Activated CD8-positive, alpha-beta memory T cell treated with anti-CD3 and anti-CD28 coated beads for 4 hours (primary cell): ENCODE results near the gene PYGM.
A peak's percentile ranks its signal among the peaks of the same experiment; 100 is the strongest.

Experiments
- DNase-seq, 2 donors: peaks; one replicate each; pipeline ENCODE4 v3.0.0-alpha.2; 2020; ENCODE audit warnings: low read depth in 2 of 2

PYGM gene

DNA sequence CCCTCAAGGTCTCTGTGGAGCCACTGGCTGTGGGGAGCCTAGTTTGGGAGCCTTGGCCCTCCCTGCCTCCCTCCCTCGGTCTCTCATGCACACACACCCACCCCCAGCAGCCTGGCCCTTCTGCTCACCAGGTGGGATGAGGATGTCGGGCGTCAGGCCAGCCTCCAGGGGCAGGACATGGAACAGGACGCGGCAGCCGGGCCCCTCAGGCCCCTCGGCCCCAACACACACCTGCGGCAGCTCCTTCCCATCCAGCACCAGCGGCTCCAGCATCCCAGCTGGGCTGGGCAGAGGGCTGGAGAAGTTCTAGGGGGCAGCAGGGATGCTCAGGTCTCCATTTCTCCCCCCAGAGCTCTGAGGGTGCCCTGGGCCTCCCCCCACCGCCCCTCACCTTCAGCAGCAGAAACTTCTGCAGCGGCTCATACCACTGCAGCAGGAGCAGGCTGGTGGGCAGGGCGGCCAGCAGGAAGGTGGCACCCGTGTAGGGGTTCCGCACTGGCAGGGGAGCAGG is 32.1 kb upstream of the PYGM start:
- no peak for DNase-seq

DNA sequence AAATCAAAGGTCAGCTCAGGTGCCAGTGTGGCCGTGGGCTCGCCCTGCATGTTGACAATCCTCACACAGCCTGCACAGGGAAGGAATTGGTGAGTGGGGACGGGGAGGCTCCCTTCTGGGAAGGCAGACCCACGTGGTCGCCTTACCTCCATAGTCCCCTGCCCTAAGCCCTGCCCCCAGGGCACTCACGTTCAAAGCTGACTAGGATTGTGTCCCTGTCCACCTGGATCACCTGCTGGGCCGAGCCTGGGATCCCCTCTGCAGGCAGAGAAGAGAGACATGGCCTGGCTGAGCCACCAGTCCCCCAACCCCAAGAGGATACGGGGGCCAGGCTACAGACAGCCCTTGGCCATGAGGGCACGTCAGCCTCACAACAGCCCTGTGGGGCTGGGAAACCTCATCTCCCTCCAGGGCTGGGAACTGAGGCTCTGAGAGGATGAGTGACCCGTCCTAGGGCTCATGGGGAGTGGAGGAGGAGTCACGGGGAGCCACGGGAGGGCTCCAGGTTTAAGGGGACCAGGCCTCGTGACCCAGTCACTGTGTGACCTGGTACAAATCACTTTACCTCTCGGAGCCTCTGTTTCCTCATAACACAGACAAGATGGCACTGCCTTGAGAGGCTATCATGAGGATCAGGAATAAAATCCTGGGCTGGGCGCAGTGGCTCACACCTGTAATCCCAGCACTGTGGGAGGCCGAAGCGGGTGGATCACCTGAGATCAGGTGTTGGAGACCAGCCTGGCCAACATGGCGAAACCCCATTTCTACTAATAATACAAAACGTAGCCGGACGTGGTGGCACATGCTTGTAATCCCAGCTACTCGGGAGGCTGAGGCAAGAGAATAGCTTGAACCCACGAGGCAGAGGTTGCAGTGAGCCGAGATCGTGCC is 30.7 kb upstream of the PYGM start:
- no peak for DNase-seq

DNA sequence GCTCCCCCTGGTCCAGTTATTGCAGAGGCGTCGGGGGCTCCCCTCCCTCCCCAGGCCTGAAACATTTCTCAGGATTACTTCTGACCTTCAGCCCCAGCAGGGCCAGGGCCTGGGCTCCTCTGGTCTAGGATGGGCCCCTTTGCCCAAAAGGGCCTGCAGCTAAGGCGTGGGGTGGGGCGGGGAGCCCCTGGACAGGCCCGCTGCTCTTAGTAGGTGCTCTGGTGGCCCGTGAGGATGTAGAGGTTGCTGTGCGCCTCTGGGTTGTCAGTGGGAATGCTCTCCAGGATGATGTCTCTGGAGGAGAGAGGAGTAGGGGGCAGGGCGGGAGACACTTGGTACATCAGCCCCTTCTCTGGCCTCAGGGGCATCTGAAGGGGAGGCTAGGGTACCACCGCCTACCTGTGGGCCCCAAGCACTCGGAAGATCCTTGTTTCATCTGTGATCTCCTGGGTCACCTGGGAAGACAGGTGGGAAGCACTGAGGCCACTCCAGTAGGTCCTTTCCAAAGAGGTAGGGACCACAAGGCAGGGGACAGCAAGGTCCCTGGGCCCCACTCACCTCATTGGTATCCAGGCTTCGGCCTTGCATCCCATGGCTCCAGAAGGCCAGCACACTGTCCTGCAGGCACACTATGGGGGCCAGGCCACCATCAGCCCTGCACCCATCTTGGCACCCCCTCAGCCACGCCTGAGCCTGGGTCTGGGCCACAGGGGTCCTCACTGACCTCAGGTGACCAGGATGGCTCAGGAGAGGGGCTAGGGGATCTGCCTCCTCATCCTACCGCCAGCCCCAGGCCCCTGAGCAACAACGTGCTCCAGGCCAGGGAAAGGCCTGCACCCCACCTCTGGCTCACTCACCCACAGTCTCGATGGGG is 29.8 kb upstream of the PYGM start:
- no peak for DNase-seq

DNA sequence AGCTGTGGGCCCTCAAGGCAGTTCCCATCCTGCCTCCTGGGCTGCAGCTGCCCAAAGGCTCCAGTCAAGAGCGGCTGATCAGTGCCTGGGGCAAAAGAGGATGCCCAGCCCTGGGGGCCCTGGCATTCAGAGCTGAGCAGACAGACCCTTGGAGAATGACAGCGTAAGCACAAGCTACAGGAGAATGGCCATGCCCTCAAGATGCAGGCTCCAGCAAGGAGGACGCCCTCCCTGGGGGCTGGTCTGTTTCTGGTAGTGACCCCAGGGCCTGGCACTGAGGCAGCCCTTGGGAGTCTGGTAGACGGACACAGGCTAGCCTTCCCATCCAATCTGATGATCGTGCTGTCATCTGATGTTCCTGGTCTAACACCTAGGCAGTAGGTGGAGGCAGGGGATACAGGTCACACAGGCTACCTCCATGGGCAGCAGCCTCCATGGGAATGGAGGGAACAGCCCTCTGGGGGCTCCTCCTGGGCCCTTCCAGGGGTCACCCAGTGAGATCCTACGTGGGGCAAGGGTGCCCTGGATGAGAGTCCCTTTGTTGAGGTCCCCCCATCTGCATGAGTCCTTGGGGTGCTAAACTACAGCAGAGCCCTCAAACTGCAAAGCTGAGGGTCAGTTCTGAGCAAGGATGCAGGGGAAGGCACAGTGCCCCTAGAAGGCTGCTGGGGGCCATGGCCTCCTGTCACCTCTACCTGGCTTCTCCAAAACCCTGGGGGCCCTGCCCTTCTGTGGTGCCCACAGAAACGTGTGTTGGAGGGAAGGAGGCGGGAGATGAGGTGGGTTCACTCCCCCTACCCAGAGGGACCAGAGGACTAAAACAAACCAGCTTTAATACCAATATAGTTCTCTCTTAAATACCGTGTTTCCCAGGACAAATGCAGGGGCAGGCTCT is 28.8 kb upstream of the PYGM start:
- no peak for DNase-seq

DNA sequence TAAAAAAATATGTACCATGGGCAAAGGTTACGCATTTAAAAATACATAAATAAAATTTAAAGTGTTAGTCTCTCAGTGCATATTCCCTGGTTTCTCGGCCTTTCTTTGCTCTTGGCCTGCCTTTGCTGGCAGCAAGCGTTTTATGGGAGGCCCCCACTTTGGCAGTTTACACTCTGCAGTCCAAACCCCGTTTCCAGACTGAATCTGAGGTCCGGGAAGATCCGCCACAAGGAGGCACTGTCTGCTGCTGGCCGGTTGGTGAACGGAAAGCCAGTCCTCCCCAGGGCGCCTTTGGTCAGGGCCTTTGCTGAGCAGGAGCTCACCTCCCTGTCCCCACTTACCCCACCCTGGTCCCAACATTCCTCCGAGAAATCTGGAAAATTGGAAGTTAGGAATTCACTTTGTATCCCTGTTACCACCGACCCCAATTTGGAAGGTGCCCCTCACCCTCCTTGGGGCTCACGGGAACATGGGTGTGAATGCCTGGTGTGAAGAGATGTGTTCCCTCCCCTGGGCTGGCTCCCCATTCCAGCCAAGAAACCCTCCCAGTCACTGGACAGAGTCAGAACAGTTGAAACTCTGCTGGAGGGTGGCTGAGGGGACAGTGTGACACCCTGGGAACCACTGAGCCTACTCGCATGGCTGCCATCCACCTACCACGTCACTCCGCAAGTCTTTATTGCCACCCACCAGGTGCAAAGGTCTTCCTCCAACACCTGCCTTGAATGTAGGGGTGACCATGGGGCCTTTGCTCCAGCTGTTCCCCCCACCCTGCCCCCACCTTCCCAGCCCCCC is 27.9 kb upstream of the PYGM start:
- no peak for DNase-seq

DNA sequence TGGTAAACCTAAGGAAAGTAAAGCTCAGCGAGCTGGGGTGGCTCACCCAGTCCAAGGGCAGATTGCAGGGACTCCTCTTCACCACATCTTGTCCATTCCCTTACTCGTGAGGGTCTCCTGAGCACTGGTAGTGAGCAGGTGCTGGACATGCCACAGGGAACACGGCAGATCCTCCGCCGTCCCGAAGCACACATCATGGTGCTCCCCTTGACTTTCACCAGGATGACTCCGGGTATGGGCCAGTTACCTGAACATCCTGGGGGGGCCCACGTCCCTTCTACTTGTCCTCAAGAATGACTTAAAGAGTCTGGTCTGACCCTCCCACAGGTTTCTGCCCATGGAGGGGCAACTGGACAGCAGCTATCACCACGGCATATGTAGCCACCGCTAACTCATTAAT is 26.5 kb upstream of the PYGM start:
- no peak for DNase-seq

DNA sequence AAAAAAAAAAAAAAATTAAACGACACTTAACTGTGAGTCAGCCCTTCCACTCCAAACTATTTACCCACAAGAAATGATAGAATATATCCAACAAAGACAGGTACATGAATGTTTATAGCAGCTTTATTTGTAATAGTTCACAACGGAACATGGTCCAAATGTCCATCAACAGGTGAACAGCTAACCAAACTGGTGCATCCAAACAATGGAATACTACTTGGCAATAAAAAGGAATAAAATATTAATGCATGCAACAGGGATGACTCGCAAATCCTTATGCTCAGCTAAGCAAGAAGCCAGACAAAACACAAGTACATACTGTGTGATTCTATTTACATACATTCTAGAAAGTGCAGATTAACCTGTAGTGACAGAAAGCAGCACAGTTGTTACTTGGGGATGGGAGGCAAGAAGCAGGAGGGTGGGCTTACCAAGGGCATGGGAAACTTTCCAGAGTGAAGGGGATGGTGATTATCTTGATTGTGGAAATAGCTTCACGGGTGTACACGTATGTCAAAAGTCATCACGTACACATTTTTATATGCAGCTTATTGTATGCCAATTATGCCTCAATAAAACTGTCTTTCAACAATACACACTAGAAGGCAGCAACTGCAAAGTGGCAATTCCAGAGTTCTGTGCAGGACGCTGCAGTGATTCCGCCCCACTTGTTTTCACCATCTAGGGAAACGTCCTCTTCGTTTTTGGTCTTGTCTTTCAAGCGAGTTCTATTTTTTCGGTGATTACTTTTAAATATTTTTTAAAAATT is 25.2 kb upstream of the PYGM start:
- no peak for DNase-seq

DNA sequence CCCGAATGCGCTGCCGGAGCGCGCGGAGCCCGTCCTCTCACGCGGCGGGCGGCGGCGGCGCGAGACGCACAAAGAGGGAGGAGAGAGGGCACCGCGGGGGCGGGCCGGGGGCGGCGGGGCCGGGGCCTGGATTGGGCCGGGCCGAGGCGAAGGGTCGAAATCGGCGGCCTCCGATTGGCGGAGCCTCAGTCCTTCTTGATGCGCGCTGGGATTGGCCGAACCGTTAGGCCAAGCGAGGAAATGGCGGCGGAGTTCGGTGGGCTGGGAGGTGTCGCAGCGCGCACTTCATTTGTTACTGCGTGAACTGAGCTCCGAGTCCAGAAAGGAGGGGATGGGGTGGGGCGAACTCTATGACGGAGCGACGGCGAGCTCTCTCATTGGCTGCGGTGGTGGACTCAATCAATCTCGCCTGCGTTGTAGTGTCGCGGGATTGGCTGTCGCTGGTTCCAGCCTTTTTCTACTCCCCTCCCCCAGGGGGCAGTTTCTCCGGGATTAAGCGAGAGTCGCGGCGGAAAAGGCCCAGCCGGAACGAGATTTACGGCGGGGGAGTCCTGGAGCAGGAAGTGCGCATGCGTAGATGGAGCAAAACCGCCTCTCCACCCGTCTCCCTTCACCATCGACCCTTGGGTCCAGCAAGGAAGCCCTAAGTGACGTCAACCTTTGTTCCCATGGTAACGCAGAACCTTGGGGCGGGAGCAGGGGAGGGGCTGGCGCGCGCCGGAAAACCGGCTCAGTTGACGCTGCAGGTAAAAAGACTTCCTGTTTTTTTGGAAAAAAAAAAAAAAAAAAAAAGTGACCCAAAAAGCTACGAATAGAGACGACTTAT is 18.9 kb upstream of the PYGM start, which contains the start of gene SF1:
Gene SF1, minus strand, starts transcription at position 70 of the 826 bp plus-strand sequence. CDS start 150 bp downstream, outside the sequence.
- peak; percentile 97 to 99 for DNase-seq

DNA sequence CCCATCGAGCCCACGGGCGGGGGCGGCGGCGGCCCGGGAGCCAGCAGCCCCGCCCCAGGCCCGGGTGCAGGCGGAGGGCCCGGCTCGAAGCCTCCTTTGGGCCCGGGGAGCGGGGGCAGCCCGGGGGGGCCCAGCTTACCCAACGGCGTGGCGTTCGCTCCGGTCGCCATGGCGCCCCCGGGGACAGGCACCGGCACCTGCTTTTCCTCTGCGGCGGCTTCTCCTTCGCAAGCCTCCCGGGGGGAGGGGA is 18.4 kb upstream of the PYGM start:
- DNase-seq = no peak

DNA sequence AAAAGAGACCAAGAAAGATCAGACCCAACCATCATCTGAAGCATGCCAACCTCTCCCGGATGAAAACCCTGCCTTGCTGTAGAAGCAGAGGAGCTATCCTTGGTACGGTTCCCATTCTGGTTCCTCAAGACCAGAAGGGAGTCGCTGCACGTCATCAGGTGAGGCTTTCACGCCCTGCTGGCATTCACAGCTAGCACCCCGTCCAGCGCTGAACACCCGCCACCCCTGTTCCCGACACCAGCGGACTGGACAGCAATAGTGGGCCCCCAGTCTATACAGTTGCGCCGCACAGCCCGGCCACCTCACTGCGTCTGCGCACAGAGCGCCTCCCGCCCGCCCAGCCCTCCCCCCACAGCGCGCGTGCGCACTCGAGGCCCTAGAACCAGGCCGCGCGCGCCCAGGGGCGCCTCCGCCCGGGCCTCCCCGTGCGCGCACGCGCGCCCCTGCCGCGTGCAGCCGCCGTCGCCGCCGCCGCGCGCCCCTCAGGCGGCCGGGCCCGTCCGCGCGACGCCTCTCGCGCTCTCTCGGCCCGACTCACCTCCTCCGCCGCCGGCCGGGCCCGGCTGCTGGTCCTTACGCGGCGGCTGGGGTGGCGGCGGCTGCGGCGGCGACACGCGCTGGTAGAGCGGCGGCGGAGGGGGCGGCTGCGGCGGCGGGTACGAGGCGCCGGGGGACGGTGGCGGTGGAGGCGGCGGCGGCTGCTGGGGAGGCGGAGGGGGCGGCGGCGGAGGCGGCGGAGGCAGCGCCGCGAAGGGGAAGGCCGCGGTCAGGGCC is 17.9 kb upstream of the PYGM start:
- DNase-seq = peak; percentile 61 to 64

DNA sequence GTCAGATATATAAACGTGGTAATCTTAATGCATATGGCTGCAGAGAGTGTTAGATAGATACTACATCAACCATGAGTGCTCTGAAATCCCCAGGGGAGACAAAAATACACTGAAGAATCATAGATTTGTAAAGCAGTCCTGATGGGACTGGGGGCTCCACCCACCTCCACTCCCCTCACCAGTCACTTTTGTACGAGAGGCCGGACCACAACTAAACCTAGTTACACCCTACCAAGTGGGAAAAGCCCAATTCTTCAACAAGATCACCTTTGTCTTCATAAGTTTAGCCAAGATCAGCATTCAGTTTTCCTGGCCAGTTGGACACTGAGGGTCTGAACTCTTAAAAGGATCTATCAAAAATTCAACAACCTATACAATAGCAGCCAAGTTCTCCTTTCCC is 17.1 kb upstream of the PYGM start:
- DNase-seq = no peak

DNA sequence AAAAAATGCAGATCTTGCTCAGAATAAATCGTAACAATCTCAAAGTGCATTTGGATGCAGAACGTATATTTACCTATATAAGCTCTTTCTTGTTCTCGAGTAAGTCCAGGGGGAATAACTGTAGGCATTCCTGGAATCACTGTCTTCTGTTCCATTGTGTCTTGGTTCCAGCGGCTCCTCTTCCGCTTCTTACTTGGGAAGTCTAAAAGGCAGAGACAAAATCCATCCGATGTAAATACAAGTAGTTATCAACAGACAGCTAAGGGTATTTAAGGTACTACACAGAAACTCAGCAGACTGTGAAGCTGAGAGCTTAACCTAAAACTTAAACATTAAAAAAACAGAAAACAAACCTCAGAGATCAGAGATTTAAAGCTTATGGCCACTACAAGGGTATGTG is 16.7 kb upstream of the PYGM start:
- no peak for DNase-seq

DNA sequence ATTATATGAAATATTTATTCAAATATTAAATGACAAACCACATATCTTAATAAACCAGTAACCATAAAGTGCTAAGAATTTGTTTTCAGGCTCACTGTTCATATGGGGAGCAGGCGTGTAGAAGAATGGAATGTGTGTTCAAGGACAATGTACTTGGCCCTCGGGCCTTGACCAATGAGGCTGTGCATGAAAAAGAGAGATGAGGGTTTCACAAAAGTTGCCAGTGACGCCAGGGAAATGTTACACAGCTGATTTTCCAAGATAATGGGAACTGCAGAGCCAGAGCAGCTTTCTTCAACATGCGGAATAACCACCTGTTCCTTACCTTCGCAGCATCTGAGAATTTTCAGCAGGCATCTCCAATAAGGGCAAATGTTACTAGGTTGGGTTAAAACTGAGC is 14.4 kb upstream of the PYGM start:
- DNase-seq = no peak

DNA sequence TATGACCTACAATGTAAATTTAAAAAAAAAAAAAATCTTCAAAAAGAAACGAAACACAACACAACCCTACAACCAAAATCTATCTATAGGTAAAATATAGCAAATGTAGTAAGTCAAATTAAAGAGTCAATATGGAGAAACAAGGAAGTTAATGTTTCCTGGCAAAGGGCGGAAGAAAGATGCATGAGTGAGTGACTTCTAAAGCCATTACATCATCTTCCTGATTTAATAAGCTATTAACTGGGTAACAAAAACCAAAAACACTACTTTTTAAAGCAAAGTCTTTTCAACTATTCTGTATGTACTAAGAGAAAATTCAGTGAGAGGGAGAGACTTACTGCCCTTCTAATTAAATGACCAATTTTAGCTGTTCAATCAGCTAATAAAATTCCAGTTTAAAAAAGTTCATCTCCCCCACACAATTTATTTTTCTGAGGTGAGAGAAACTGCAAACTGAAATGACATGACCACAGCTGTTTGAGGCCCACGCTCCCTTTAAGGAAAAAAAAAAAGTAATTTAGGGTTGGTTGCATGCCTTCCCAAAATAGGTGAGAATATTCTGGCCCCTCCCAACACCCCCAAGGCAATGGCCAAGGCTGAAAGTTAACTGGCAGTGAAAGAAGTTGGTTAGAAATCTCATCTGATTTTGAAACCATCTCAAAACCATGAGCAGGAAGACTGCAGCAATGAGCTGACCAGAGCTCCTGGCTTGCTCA is 12.7 kb upstream of the PYGM start:
- no peak for DNase-seq

DNA sequence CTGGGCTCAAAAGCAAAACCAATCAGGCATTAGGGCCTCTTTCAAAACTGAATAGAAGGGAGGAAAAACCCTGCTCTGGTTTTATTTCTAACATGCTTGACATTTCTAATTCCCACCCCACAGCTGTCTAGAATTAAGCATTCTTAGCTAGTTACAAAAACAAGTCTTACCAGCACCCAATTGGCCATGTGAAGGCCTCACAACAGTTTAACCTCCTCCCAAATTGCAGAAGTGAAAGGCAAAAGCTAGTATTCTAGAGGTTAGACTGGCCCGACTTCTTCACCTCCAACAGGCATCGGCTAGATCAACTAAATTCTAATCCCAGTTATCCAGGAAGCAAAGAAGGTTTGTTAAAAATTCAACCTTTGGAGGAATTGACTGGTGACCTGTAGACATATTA is 12.1 kb upstream of the PYGM start:
- no peak for DNase-seq

DNA sequence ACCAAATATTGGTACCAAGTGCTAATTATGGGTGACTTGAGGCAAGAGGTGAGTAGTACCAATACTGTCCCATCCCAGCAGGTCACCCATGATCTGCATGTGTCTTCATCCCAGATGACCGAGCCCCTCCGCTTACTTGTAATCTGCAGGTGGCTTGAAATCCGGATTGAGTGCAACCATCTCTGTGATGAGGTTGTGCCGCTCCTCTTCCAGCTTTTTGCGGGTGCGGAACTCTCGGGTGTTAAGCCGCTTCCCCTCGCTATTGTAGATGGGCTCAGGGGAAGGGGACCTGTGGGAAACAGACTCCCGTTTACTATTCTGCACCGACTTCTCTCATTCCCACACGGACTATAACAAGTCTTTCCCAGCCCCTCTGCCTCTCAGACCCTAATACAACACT is 10.3 kb upstream of the PYGM start:
- no peak for DNase-seq

DNA sequence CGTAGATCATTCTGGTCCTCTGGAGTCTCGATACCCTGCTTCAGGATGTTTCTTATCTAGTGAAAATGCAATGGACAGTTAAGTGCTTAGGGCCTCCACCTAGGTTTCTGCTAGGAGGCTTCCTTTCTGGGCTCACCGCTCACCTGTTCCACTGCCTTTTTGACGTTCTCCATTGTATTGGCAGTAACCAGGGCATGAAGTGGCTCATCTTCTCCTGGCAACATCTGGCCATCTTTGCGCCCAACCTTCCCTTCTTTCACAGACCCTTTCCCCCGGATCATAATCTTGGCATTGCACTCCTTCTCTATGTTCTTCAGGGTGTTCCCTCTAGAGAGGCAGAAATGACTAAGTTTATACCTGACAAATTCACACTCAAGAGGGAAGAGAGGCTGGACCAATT is 9.5 kb upstream of the PYGM start:
- DNase-seq = no peak

DNA sequence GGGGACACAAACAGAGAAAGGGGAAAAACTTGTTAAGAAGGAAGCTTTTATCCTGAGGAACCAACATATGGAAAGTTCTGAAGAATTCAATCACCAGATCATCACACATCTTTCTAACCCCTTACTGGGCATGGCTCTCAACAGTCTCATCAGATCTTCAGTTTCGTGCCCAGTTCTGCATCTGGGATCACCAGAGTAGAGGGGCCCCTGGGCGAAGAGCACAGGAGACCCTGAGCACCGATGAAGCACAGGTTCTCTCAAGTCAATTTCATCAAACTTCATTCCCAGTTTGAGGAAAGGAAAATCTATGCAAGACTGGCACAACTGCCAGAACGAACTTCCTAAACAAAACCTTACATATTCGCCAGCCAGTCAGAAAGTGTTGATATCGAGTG is 8.5 kb upstream of the PYGM start:
- no peak for DNase-seq
